GM21529 (cell line): Measurements from ENCODE around the gene UGT1A7.
"Not testable (repeated sequence)": the region's sequence is repeated elsewhere in the genome, so short reads cannot be mapped to it uniquely, and the experiment has no call there.

ENCODE experiments used
- ATAC-seq: cut with Tn5 transposase; IDR thresholded peaks from one replicate; pipeline ENCODE4 v1.9.1; 2021; ENCODE audit not compliant: unreplicated experiment

The UGT1A7 gene

DNA sequence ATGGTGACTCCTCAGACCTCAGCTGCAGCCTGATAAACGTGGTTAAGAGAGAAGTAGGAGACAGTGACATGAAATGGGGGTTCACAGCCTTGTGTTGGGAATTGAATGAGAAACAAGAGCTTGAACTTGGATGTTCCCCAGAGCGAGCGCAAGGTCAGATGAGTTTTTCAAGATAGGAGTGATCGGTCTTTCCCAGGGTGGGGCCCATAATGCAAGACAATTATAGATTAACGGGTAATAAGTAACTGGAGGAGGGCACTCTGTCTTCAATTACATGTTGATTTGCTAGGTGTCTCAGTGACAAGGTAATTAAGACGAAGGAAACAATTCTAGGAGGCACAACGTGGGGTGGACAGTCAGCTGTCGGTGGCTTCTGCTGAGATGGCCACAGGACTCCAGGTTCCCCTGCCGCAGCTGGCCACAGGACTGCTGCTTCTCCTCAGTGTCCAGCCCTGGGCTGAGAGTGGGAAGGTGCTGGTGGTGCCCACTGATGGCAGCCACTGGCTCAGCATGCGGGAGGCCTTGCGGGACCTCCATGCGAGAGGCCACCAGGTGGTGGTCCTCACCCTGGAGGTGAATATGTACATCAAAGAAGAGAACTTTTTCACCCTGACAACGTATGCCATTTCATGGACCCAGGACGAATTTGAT is 31.0 kb downstream of the UGT1A7 start, which contains the start of gene UGT1A5:
TSS of gene UGT1A5 (plus strand) at position 297 of the 651 bp plus-strand sequence. CDS start at position 382, 85 bp downstream.
- no peak for ATAC-seq

DNA sequence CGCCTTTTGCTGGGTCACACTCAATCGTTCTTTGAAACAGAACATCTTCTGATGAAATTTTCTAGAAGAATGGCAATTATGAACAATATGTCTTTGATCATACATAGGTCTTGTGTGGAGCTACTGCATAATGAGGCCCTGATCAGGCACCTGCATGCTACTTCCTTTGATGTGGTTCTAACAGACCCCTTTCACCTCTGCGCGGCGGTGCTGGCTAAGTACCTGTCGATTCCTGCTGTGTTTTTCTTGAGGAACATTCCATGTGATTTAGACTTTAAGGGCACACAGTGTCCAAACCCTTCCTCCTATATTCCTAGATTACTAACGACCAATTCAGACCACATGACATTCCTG is 31.5 kb downstream of the UGT1A7 start:
- no peak for ATAC-seq

DNA sequence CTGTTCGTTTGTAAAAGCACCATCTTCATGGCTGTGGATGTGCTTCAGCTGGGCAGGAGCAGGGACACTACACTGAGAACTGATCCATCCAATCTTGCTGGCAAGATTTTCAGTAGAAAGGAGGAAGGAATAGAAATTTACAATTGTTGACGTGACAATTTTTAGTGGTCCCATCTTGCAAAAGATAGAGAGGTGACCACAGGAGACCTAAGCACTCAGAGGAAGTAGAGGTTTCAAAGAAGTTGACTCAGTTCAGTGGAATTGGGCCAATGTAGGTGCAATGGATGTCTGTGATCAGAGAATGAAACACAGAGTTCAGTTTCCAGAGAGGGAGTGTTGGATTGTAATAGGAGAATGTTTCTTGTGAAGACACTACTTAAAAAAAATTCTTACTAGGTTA is 32.4 kb downstream of the UGT1A7 start:
- ATAC-seq, result no peak

DNA sequence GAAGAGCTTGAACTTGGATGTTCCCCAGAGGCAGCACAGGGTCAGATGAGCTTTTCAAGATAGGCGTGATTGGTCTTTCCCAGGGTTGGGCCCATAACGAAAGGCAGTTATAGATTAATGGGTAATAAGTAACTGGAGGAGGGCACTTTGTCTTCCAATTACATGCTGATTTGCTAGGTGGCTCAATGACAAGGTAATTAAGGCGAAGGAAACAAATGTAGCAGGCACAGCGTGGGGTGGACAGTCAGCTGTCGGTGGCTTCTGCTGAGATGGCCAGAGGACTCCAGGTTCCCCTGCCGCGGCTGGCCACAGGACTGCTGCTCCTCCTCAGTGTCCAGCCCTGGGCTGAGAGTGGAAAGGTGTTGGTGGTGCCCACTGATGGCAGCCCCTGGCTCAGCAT is 36.9 kb downstream of the UGT1A7 start, which contains the start of gene UGT1A4:
TSS of gene UGT1A4 (plus strand) at position 185 of the 400 bp plus-strand sequence. CDS start at position 270, 85 bp downstream.
- no peak for ATAC-seq

- no peak for ATAC-seq
Measured at GRCh38 chr2:233728723-233729301, 47.1 kb downstream of the UGT1A7 start, which contains the start of gene UGT1A3. UGT1A3 (plus strand) TSS chr2:233729042; CDS start chr2:233729127, 85 bp downstream.

DNA sequence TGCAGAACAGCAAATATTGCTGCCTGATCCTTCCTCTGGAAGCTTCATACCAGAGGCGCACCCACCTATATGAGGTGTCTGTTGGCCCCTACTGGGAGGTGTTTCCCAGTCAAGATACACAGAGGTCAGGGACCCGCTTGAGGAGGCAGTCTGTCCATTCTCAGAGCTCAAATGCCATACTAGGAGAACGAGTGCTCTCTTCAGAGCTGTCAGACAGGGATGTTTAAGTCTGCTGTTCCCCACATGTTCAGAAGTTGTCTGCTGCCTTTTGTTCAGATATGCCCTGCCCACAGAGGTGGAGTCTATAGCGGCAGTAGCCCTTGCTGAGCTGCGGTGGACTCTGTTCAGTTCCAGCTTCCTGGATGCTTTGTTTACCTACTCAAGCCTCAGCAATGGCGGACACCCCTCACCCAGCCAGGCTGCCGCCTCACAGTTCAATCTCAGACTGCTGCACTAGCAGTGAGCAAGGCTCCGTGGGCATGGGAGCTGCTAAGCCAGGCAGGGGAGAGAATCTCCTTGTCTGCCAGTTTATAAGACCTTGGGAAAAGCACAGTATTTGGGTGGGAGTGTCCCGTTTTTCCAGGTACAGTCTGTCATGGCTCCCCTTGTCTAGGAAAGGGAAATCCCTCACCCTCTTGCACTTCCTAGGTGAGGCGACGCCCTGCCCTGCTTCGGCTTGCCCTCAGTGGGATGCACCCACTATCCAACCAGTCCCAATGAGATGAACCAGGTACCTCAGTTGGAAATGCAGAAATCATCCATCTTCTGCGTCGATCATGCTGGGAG is 55.4 kb downstream of the UGT1A7 start:
- ATAC-seq, result not testable (repeated sequence)

DNA sequence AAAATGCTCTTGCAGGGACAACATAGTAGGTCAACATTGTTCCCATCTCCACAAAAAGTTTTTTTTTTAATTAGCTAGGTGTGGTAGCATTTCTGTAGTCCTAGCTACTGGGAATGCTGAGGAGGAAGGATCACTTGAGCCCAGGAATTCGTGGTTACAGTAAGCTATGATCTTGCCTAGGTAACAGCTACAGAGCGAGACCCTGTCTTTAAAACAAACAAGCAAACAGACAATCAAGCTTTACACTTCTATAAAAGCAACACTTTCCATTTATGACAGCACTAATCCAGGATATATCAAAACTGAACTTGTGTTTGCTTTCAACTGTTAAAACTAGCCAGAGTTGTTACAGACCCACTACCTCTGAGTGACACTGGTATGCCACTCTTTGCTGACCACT is 59.2 kb downstream of the UGT1A7 start:
- no peak for ATAC-seq

GRCh38 chr2:233743464-233744259 is 62.0 kb downstream of the UGT1A7 start:
- ATAC-seq, result no peak

- ATAC-seq, result no peak
Measured at GRCh38 chr2:233745073-233745755, 63.5 kb downstream of the UGT1A7 start.

DNA sequence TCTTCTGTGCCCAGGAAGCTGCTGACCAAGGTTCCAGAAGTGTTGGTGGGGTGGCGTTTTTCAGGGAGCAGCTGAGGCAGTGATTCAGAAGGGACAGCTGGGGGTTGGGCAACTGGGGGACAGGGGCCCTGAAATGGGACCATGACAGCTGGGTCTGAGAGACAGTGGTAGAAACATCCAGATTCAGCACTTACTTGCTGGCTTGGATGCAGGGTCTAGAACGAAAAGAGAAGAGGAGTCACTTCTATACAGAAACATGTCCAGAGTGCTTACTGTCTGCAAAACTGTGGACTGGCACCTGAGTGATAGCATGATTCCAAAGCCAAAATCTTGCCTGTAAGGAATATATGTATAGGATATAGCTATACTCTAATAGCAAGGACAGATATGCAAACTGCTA is 64.1 kb downstream of the UGT1A7 start:
- not testable (repeated sequence) for ATAC-seq

GRCh38 chr2:233746475-233747282 is 65.0 kb downstream of the UGT1A7 start:
- no peak for ATAC-seq

DNA sequence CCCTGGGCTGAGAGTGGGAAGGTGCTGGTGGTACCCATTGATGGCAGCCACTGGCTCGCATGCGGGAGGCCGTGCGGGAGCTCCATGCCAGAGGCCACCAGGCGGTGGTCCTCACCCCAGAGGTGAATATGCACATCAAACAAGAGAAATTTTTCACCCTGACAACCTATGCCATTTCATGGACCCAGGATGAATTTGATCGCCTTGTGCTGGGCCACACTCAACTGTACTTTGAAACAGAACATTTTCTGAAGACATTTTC is 65.5 kb downstream of the UGT1A7 start:
- ATAC-seq, result no peak

- not testable (repeated sequence) for ATAC-seq
Measured at GRCh38 chr2:233750689-233751088, 69.0 kb downstream of the UGT1A7 start.

- ATAC-seq, result not testable (repeated sequence)
Measured at GRCh38 chr2:233751212-233752009, 69.7 kb downstream of the UGT1A7 start.

GRCh38 chr2:233754872-233755611 is 73.3 kb downstream of the UGT1A7 start:
- no peak for ATAC-seq

DNA sequence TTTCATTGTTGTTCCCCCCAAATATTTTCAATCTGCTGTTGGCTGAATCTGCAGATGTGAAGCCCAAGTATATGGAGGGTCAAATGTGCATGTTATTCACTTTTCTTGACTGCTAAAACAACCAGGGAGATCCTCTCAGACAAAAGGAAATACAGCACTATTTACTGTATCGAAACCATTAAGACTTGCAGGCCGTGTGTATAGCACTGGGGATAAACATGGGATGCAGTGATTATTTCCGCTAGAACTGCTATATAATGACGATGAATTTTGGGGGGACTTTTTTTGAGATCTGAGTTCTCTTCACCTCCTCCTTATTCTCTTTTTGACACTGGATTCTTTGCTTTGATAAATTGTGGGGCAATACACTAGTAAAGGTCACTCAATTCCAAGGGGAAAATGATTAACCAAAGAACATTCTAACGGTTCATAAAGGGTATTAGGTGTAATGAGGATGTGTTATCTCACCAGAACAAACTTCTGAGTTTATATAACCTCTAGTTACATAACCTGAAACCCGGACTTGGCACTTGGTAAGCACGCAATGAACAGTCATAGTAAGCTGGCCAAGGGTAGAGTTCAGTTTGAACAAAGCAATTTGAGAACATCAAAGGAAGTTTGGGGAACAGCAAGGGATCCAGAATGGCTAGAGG is 74.9 kb downstream of the UGT1A7 start:
- no peak for ATAC-seq

GRCh38 chr2:233758141-233758540 is 76.4 kb downstream of the UGT1A7 start:
- ATAC-seq, result no peak

- no peak for ATAC-seq
Measured at GRCh38 chr2:233758849-233759248, 77.1 kb downstream of the UGT1A7 start.
